ENCODE measurements around the gene SLC6A13.
"Not testable (repeated sequence)": the region's sequence is repeated elsewhere in the genome, so short reads cannot be mapped to it uniquely, and the experiment has no call there.

SLC6A13 gene

DNA sequence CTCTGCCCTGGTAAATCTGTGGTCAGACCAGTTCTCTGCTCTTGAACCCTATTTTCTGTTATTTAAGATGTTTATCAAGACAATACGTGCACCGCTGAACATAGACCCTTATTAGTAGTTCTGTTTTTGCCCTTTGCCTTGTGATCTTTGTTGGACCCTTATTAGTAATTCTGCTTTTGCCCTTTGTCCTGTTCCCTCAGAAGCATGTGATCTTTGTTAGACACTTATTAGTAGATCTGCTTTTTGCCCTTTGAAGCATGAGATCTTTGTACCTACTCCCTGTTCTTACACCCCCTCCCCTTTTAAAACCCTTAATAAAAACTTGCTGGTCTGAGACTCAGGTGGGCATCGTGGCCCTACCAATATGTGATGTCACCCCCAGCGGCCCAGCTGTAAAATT lies 26.7 kb downstream of the SLC6A13 start:
- H3K36me3 Mint-ChIP-seq; ATAC-seq (replicated peaks); DNase-seq; H3K27ac Mint-ChIP-seq; H3K4me3 Mint-ChIP-seq; H3K4me1 Mint-ChIP-seq: not testable (repeated sequence)
- Mint-ChIP-seq H3K9me3 (peaks cover 12 to 13% of the 10 kb centered on the region in 2 donors), H3K27me3 (peaks cover 10% of the 10 kb centered on the region in 2 donors)

DNA sequence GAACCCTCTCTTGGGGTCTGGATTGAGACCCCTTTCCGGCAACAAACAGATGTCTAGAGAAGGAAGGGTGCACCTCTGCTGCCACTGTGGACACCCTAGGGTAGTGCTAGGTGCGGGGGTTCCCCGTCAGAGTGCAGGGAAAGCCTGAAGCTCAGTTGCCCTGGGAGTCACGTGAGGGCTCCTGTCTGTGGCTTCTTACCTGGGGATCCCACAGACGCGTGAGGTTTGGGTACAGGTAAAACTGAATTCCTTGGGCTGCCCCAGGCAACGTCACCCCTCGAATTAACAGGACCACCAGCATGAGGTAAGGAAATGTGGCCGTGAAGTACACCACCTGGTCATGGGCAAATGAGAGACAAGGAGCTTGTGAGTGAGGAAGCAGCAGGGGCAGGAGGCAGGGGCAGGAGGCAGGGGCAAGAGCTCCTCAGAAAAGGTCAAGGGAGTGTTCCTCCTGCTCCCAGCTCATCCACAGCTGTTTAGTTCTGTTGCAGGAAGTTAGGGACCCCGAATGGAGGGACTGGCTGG lies 27.7 kb downstream of the SLC6A13 start:
- peaks cover 6 to 10% of the 10 kb centered on the region in 2 donors for H3K27me3 Mint-ChIP-seq
- H3K9me3 Mint-ChIP-seq: peaks cover 11 to 12% of the 10 kb centered on the region in 2 donors
- peaks cover 5 to 7% of the 10 kb centered on the region in 2 donors for H3K36me3 Mint-ChIP-seq
- H3K27ac Mint-ChIP-seq: no peak overlapping the region
- no peaks in the 10 kb centered on the region for H3K4me1 Mint-ChIP-seq
- no peak for ATAC-seq (replicated peaks)
- no peak for DNase-seq
- H3K4me3 Mint-ChIP-seq: no peak overlapping the region

DNA sequence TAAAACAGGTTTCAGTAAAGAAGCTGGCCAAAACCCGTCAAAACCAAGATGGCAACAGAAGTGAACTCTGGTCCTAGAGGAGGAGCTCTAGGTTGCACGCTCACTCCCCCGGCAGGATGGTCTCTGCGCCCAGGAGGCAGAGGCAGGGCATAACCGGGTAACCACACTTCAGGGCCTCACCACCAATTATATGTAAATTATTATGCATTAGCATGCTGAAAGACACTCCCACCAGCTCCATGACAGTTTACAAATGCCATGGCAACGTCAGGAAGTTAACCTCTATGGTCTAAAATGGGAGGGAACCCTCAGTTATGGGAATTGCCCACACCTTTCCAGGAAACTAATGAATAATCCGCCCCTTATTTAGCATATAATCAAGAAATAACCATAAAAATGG lies 28.6 kb downstream of the SLC6A13 start:
- Mint-ChIP-seq H3K4me3 (no peak overlapping the region), H3K36me3 (peaks cover 5 to 7% of the 10 kb centered on the region in 2 donors), H3K27ac (no peak overlapping the region), H3K4me1 (no peaks in the 10 kb centered on the region), H3K9me3 (peaks cover 11 to 12% of the 10 kb centered on the region in 2 donors), H3K27me3 (peaks cover 1 to 10% of the 10 kb centered on the region in 2 donors)
- DNase-seq (no peak), ATAC-seq (replicated peaks) (no peak)

DNA sequence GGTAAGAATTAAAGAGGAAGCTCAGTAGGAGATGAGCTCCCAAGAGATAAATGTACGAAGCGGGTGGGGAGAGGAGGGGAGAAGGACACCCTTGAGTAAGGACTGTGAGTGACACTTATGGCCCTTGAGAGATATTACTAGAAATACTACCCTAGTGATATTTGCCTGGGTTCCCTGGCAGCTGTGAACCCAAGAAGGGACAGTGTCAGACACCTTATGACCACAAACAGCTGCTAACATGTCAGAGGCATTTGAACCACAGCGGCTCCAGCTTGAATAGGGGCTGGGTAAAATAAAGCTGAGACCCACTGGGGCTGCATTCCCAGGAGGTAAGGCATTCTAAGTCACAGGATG lies 29.0 kb downstream of the SLC6A13 start:
- H3K36me3 Mint-ChIP-seq: peaks cover 5 to 7% of the 10 kb centered on the region in 2 donors
- H3K27ac Mint-ChIP-seq: no peak overlapping the region
- H3K4me3 Mint-ChIP-seq: no peak overlapping the region
- H3K27me3 Mint-ChIP-seq: peaks cover 5 to 11% of the 10 kb centered on the region in 2 donors
- DNase-seq (no peak), ATAC-seq (replicated peaks) (no peak)
- no peaks in the 10 kb centered on the region for H3K4me1 Mint-ChIP-seq
- H3K9me3 Mint-ChIP-seq: peaks cover 11 to 12% of the 10 kb centered on the region in 2 donors

DNA sequence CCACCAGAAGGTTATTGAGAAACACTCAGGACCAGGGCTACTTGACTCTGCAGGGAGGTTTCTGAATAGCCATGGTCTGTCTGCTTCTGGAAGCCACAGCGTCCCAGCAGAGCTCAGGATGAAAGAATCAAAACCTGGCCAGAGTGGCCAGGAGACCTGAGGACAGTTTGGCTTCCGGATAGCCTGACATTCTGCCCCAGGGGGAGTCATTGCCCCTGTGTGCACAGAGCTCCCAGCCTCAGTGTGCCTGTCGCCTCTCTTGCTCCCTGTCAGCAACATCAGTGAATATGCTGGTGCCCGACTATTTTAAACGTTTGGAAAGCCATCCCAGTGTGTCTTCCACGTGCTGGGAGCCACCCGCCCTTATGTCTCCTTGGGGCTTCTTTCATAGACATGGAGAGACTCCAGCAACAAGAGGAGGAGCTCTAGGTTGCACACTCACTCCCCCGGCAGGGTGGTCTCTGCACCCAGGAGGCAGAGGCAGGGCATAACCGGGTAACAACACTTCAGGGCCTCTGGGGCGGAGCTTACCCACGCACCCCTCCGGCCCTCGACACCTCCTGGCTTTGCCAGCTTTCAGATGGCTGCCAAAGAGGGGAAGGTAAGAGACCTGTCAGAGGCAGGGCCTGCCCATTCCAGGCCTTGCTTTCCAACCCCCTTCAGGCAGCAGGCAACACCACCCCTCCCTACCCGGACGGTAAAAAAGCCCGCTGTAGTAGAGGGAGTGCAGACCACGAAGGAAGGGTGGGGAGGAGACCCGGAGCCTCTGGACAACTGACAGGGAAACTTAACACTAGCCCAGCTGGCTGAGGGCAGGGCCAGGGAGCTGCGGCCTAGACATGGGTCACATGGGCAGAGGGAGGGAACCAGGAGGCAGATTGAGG lies 29.7 kb downstream of the SLC6A13 start:
- DNase-seq (no peak), ATAC-seq (replicated peaks) (no peak)
- no peak overlapping the region for H3K27ac Mint-ChIP-seq
- no peak overlapping the region for H3K4me3 Mint-ChIP-seq
- H3K4me1 Mint-ChIP-seq: no peaks in the 10 kb centered on the region
- peaks cover 11 to 12% of the 10 kb centered on the region in 2 donors for H3K9me3 Mint-ChIP-seq
- peaks cover 7 to 15% of the 10 kb centered on the region in 2 donors for H3K27me3 Mint-ChIP-seq
- H3K36me3 Mint-ChIP-seq: peaks cover 5 to 7% of the 10 kb centered on the region in 2 donors

DNA sequence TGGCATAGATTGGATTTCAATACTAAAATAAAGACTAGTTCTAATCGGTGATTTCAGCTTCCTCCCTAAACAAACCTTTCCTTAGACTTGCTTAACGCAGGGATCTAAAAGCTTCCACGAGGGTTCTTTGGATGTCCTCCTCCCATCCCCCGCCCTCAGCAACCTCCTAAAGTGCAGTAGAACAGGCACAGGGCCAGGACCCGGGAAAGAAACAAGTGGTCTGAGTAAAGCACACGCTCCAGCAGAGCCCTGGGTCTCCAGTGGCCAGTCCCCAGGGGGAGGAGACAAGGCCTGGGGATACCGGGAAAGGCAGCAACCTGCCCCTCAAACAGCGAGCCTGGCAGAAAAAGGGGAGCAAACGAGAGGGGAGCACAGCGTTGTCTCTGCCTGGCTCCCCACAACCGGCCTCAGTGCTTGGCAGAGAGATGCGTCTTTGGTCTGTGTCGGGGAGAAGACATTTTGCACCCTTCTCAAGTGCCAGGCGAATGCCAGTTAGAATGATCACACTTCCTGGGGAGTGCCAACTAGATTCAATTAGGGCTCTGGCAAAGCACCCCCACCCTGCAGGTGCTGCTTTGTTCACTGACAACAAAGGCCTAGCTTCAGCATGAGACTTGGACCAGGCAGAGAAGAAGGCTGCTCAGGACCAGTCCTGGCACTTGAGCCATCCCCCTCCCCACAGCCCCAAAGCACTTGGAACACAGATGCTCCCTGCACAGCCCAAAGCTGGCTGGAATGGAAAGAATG lies 31.5 kb downstream of the SLC6A13 start:
- no peak for DNase-seq
- no peak overlapping the region for H3K27ac Mint-ChIP-seq
- ATAC-seq (replicated peaks): no peak
- peaks cover 7 to 8% of the 10 kb centered on the region in 2 donors for H3K9me3 Mint-ChIP-seq
- no peak overlapping the region for H3K4me3 Mint-ChIP-seq
- H3K36me3 Mint-ChIP-seq: peaks cover 5 to 6% of the 10 kb centered on the region in 2 donors
- peaks cover 7 to 24% of the 10 kb centered on the region in 2 donors for H3K27me3 Mint-ChIP-seq
- no peaks in the 10 kb centered on the region for H3K4me1 Mint-ChIP-seq

DNA sequence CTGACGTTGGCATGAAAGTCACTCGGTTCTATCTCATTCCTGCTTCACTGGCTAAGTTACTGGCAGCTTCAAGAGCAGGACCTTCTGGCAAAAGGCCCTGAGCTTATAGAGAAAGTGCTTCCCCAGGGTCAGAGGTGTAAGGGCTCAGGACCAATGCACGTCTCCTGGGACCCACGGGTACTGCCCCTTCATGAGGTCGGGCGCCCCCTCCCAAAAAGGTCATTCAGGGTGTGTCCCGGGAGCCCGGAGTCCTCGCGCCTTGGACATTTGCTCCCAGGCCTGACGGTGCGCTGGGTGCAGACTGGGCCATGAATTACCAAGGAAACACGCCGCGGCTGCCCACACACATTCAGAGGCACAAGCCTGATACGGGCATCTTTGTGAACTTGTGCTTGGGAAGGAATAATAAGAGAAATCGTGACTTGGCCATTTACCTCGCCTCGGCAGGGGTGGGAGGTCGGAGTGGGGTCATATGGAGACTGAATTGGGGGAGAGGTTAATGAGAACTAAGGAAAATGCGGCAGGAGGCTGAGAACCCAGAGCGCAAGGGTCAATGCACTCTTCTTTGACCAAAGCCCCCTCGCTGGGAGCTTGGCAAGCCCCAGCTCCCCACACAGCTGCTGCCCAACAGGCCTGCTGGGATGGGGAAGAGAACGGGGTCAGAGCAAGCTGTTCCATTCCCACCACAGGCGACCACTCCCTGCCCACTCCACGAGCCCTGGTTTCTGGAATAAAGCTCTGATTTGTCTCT lies 33.0 kb downstream of the SLC6A13 start:
- Mint-ChIP-seq H3K36me3 (no peaks in the 10 kb centered on the region), H3K27me3 (peaks cover 7 to 24% of the 10 kb centered on the region in 2 donors)
- ATAC-seq (replicated peaks): no peak

DNA sequence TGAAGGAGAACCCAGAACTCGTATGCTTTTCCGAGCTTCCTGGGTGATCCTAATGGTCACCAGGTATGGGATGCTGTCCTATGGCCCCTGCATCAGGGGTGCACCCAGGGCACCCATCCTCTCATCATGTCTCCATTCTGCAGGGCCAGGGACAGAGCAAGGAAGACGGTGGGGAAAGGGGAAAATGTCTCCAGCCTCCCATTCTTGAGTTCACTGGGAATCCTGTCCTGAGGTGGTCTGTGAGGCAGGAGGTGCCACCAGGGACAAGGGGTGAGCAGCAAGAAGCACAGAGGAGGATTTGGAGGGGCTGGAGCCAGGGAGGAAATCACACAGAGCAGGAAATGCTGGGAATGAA lies 33.8 kb downstream of the SLC6A13 start:
- ATAC-seq (replicated peaks): no peak
- Mint-ChIP-seq H3K4me3 (no peak overlapping the region), H3K36me3 (no peaks in the 10 kb centered on the region), H3K9me3 (no peaks in the 10 kb centered on the region), H3K27ac (no peak overlapping the region), H3K4me1 (no peaks in the 10 kb centered on the region), H3K27me3 (peaks cover 7 to 24% of the 10 kb centered on the region in 2 donors)
- no peak for DNase-seq

More for the DNA sequence above, 33.0 kb downstream of the SLC6A13 start:
- Mint-ChIP-seq H3K4me1 (no peaks in the 10 kb centered on the region), H3K27ac (no peak overlapping the region), H3K4me3 (no peak overlapping the region), H3K9me3 (no peaks in the 10 kb centered on the region)
- no peak for DNase-seq

DNA sequence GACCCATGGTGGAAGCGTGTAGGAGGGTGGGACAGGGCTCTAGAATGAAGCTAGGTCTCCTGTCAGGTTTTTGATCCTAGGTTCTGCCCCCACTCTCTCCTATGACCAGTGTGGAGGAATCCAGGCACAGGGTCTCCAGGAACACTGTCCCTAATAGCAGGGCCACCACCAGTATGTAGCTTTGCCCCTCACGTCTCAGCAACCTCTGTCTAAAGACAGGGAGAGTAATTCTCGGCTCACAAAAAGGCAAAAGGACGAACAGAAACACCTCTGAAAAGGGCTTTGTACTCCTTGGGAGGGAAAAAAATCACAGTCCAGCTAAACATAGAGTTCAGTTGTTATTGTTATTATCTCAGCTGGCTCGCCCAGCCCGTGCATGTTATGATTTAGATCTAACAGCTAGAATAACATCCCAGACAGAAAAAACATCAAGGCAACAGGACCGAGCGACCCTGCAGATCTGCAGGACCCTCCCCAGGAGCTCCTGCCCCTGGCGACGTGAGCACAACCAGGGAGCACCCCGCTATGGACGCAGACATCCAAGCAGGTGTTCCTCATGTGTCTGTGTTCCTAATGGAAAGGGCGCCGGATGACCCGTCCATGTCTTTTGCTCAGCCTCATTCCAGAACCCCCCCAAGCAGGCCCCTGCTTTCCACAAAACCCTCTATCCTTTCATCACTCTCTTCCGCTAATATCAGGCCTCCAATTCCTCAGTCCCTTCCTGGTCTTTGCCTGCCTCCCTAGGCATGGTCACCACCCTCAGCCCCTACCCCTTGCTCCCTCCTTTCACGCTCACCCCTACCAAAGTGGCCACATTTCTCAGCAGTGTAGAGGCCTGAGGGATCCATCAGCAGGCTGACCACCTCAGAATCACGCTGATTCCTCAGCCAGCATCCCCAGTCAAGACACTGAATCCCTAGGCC lies 34.5 kb downstream of the SLC6A13 start:
- ATAC-seq (replicated peaks) (no peak), DNase-seq (no peak)
- Mint-ChIP-seq H3K27ac (no peak overlapping the region), H3K9me3 (no peaks in the 10 kb centered on the region), H3K4me1 (no peaks in the 10 kb centered on the region), H3K36me3 (no peaks in the 10 kb centered on the region), H3K27me3 (peaks cover 7 to 24% of the 10 kb centered on the region in 2 donors), H3K4me3 (no peak overlapping the region)

DNA sequence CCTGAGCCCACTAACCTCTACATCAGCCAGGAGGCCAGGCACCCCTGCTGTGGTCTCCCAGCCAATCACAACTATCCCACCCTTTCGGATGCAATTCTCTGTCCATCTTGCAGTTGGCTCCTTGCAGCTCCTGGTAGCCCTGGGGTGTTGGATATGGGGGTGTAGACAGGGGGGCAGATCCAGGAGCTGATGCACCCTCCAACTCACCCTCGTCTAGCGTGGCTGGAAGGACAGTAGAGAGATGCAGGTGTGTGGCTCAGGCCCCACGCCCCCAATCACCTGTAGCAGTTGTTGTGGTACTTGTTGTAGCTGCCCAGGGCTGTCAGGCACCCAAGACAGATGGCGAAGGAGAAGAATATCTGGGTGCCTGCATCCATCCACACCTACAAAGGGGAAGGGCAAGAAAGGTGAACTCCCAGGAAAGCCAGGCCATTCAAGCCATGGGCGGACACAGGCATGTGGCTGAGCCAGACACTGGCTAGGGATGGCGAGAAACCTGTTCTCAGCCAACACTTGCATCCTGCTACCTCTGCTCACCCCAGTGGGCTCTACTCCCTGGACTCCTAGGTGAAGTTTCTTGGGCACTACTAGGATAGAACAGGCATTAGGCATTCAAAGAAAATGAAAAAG lies 35.2 kb downstream of the SLC6A13 start:
- Mint-ChIP-seq H3K4me3 (no peak overlapping the region), H3K27ac (no peak overlapping the region), H3K36me3 (no peaks in the 10 kb centered on the region), H3K9me3 (no peaks in the 10 kb centered on the region), H3K4me1 (no peaks in the 10 kb centered on the region), H3K27me3 (peaks cover 7 to 26% of the 10 kb centered on the region in 2 donors)
- DNase-seq (no peak), ATAC-seq (replicated peaks) (no peak)

DNA sequence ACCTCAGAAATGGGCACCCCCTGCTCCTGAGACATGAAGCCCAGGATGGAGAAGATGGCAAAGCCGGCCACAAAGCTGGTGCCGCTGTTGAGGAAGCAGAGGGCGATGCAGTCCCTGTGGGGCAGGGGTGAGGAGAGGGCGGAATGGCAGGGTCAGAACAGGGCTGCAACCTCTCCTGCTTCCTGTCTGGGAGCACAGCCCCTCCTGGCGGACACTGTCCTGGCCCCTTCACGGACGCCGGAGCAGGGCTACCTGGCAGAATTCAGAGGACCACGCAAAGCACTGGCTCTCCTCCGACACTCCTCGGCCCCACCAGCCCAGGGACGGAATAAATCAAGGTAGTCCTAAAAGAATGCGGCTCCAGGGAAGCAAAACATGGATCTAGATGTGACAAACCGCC lies 36.2 kb downstream of the SLC6A13 start:
- no peak for DNase-seq
- no peaks in the 10 kb centered on the region for H3K4me1 Mint-ChIP-seq
- H3K36me3 Mint-ChIP-seq: no peaks in the 10 kb centered on the region
- H3K27ac Mint-ChIP-seq: no peak overlapping the region
- ATAC-seq (replicated peaks): no peak
- no peak overlapping the region for H3K4me3 Mint-ChIP-seq
- H3K27me3 Mint-ChIP-seq: peaks cover 8 to 33% of the 10 kb centered on the region in 2 donors
- H3K9me3 Mint-ChIP-seq: no peaks in the 10 kb centered on the region

DNA sequence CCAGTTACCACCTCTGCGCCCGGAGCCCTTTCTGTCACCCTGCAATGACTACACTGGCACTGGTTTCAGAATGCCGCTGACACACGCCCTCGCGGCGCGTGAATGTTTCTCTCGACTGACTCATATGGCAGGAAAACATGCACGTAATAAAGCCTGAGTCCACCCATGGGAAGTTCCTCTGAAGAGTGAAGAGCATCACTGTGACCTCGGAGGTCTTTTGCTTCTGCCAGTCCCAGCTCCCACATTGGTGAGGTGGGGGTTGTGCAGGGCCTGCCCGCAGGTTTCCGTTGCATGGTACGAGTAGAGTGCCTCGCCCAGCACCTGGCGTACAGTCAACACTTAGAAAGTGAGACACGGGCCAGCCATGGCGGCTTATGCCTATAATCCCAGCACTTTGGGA lies 37.6 kb downstream of the SLC6A13 start:
- no peaks in the 10 kb centered on the region for H3K9me3 Mint-ChIP-seq
- ATAC-seq (replicated peaks) (no peak), DNase-seq (no peak)
- H3K4me3 Mint-ChIP-seq: no peak overlapping the region
- H3K27me3 Mint-ChIP-seq: peaks cover 20 to 47% of the 10 kb centered on the region in 2 donors
- H3K36me3 Mint-ChIP-seq: no peaks in the 10 kb centered on the region
- H3K4me1 Mint-ChIP-seq: peaks cover 0 to under 1% of the 10 kb centered on the region in 2 donors
- no peak overlapping the region for H3K27ac Mint-ChIP-seq

DNA sequence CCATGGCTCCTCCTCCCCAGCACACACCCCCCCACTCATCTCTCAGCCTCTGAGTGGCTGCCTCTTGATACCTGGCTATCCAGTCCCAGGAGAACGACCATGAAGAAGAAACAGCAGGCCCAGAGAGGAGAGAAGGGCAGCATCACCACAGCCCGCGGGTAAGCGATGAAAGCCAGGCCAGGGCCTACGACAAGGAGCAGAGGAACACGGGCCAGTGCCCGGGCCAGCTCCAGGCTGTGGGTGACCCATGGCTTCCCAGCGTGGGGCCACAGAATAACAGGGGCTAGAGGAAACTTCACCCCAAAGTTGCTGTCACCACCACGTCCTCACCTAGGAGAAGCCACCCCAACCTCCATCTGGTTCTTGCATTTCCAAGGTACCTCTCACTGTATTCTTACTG lies 38.3 kb downstream of the SLC6A13 start:
- DNase-seq (no peak), ATAC-seq (replicated peaks) (no peak)
- H3K27ac Mint-ChIP-seq: no peak overlapping the region
- no peak overlapping the region for H3K4me3 Mint-ChIP-seq
- H3K36me3 Mint-ChIP-seq: no peaks in the 10 kb centered on the region
- H3K27me3 Mint-ChIP-seq: peaks cover 20 to 48% of the 10 kb centered on the region in 2 donors
- no peaks in the 10 kb centered on the region for H3K9me3 Mint-ChIP-seq
- peaks cover 3 to 4% of the 10 kb centered on the region in 2 donors for H3K4me1 Mint-ChIP-seq
